Effector memory CD4-positive, alpha-beta T cell (primary cell): ENCODE results near the gene GBA3.

Source experiments
- DNase-seq, 3 donors: peaks; one replicate each; pipeline ENCODE4 v3.0.0-alpha.2; 2020
- H3K27ac ChIP-seq: 2 replicates; pipeline ENCODE4 v1.7.0; 2013; ENCODE audit warnings: mild to moderate bottlenecking, low read length, moderate library complexity; ENCODE audit not compliant: insufficient read depth, poor library complexity, severe bottlenecking
- H3K27me3 ChIP-seq: replicated peaks from 2 replicates; pipeline ENCODE4 v1.7.0; 2013; ENCODE audit warnings: mild to moderate bottlenecking, low read length; ENCODE audit not compliant: insufficient read depth, control insufficient read depth, poor library complexity, severe bottlenecking
- H3K36me3 ChIP-seq: 2 replicates; pipeline ENCODE4 v1.7.0; 2013; ENCODE audit warnings: mild to moderate bottlenecking, low read length, moderate library complexity; ENCODE audit not compliant: control insufficient read depth, insufficient read depth
- H3K4me1 ChIP-seq: 2 replicates; pipeline ENCODE4 v1.7.0; 2013; ENCODE audit warnings: low read length, mild to moderate bottlenecking; ENCODE audit not compliant: control insufficient read depth, insufficient read depth, poor library complexity, severe bottlenecking
- H3K4me3 ChIP-seq: 2 replicates; pipeline ENCODE4 v1.7.0; 2013; ENCODE audit warnings: low read length, low read depth, mild to moderate bottlenecking; ENCODE audit not compliant: insufficient read depth, poor library complexity, severe bottlenecking
- H3K9me3 ChIP-seq: 2 replicates; pipeline ENCODE4 v1.7.0; 2013; ENCODE audit warnings: mild to moderate bottlenecking, low read length, moderate library complexity; ENCODE audit not compliant: control insufficient read depth
- total RNA-seq, 3 donors: gene quantifications; one replicate each; lab custom pipeline; 2026; lab: John Stamatoyannopoulos, UW

GBA3 gene
- 0 reads per million in 3 donors for total RNA-seq

- Histone ChIP-seq H3K27ac (no peak within 1 kb of the TSS), H3K9me3 (no peaks in the 10 kb centered on the region), H3K27me3 (no peaks in the 10 kb centered on the region), H3K4me1 (no peaks in the 10 kb centered on the region), H3K36me3 (no peaks in the 10 kb centered on the region), H3K4me3 (no peak within 1 kb of the TSS)
- DNase-seq = no peak
These were observed at the start of gene GBA3 for GRCh38 chr4:22692736-22693135. Gene GBA3 (plus strand): TSS chr4:22692937.

- H3K4me3 ChIP-seq = no peak overlapping the region
- H3K9me3 ChIP-seq = no peaks in the 10 kb centered on the region
- H3K4me1 ChIP-seq = no peaks in the 10 kb centered on the region
- no peak for DNase-seq
- H3K27me3 ChIP-seq = no peaks in the 10 kb centered on the region
- no peak overlapping the region for H3K27ac ChIP-seq
- H3K36me3 ChIP-seq = no peaks in the 10 kb centered on the region
These were observed 48.8 kb upstream of the GBA3 start for GRCh38 chr4:22643952-22644351.

- Histone ChIP-seq H3K36me3 (no peaks in the 10 kb centered on the region), H3K4me3 (no peak overlapping the region), H3K9me3 (no peaks in the 10 kb centered on the region), H3K27ac (no peak overlapping the region), H3K4me1 (no peaks in the 10 kb centered on the region), H3K27me3 (no peaks in the 10 kb centered on the region)
- no peak for DNase-seq
These were observed 47.1 kb upstream of the GBA3 start for GRCh38 chr4:22645481-22646182.

- Histone ChIP-seq H3K9me3 (no peaks in the 10 kb centered on the region), H3K27me3 (no peaks in the 10 kb centered on the region), H3K27ac (no peak overlapping the region), H3K4me1 (no peaks in the 10 kb centered on the region), H3K36me3 (no peaks in the 10 kb centered on the region), H3K4me3 (no peak overlapping the region)
- no peak for DNase-seq
These were observed 43.7 kb upstream of the GBA3 start for GRCh38 chr4:22648996-22649395.

GRCh38 chr4:22650771-22651170 lies 42.0 kb upstream of the GBA3 start:
- Histone ChIP-seq H3K9me3 (no peaks in the 10 kb centered on the region), H3K4me1 (no peaks in the 10 kb centered on the region), H3K36me3 (no peaks in the 10 kb centered on the region), H3K27me3 (no peaks in the 10 kb centered on the region), H3K27ac (no peak overlapping the region), H3K4me3 (no peak overlapping the region)
- DNase-seq = no peak

GRCh38 chr4:22653752-22654151 lies 39.0 kb upstream of the GBA3 start:
- no peak overlapping the region for H3K27ac ChIP-seq
- no peak for DNase-seq
- H3K4me3 ChIP-seq = no peak overlapping the region
- no peaks in the 10 kb centered on the region for H3K36me3 ChIP-seq
- no peaks in the 10 kb centered on the region for H3K27me3 ChIP-seq
- no peaks in the 10 kb centered on the region for H3K9me3 ChIP-seq
- H3K4me1 ChIP-seq = no peaks in the 10 kb centered on the region

- Histone ChIP-seq H3K9me3 (no peaks in the 10 kb centered on the region), H3K4me1 (no peaks in the 10 kb centered on the region), H3K36me3 (no peaks in the 10 kb centered on the region), H3K27ac (no peak overlapping the region), H3K4me3 (no peak overlapping the region), H3K27me3 (no peaks in the 10 kb centered on the region)
- DNase-seq = no peak
These were observed 31.3 kb upstream of the GBA3 start for GRCh38 chr4:22661443-22661842.

- Histone ChIP-seq H3K36me3 (no peaks in the 10 kb centered on the region), H3K4me1 (no peaks in the 10 kb centered on the region), H3K9me3 (no peaks in the 10 kb centered on the region), H3K4me3 (no peak overlapping the region), H3K27ac (no peak overlapping the region), H3K27me3 (no peaks in the 10 kb centered on the region)
- DNase-seq = no peak
These were observed 25.3 kb upstream of the GBA3 start for GRCh38 chr4:22667332-22667940.

GRCh38 chr4:22668301-22668700 lies 24.4 kb upstream of the GBA3 start:
- Histone ChIP-seq H3K27ac (no peak overlapping the region), H3K4me3 (no peak overlapping the region), H3K36me3 (no peaks in the 10 kb centered on the region), H3K4me1 (no peaks in the 10 kb centered on the region), H3K27me3 (no peaks in the 10 kb centered on the region), H3K9me3 (no peaks in the 10 kb centered on the region)
- no peak for DNase-seq

GRCh38 chr4:22668702-22669101 lies 24.0 kb upstream of the GBA3 start:
- no peaks in the 10 kb centered on the region for H3K4me1 ChIP-seq
- no peaks in the 10 kb centered on the region for H3K36me3 ChIP-seq
- no peaks in the 10 kb centered on the region for H3K9me3 ChIP-seq
- H3K27ac ChIP-seq = no peak overlapping the region
- no peak overlapping the region for H3K4me3 ChIP-seq
- no peaks in the 10 kb centered on the region for H3K27me3 ChIP-seq
- no peak for DNase-seq
